ENCODE data around the gene TIAM1.

DNA sequence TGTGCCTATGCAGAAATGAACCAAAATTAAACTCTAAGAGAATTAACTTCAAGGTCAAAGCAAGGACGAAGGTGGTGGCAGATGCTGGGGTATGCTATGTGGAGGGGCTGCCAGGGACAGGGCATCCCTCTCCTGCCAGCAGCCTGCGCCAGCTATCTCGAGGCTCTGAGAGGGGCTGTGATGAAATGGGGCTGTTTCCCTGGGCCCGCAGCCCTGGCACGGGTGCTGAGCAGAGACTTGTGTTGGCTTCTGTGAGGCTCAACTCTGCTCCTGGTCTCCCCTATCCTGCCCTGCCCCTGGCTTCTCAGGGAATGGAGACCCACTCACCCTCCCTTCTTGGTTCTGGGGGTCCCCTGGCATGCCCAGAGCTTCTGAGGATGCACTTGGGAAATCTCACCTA, 41.9 kb upstream of the TIAM1 start:
- TF ChIP-seq, protein P1, sequence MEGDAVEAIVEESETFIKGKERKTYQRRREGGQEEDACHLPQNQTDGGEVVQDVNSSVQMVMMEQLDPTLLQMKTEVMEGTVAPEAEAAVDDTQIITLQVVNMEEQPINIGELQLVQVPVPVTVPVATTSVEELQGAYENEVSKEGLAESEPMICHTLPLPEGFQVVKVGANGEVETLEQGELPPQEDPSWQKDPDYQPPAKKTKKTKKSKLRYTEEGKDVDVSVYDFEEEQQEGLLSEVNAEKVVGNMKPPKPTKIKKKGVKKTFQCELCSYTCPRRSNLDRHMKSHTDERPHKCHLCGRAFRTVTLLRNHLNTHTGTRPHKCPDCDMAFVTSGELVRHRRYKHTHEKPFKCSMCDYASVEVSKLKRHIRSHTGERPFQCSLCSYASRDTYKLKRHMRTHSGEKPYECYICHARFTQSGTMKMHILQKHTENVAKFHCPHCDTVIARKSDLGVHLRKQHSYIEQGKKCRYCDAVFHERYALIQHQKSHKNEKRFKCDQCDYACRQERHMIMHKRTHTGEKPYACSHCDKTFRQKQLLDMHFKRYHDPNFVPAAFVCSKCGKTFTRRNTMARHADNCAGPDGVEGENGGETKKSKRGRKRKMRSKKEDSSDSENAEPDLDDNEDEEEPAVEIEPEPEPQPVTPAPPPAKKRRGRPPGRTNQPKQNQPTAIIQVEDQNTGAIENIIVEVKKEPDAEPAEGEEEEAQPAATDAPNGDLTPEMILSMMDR (IDR thresholded peaks at IDR 0.05; ENCODE audit: borderline replicate concordance, extremely low read depth, low read length, poor library complexity, severe bottlenecking): no peak
- no peak for TF ChIP-seq EZH2 (IDR thresholded peaks at IDR 0.05; ENCODE audit: borderline replicate concordance, low read depth, low read length, severe bottlenecking)

All from DND-41 (cell line).